ENCODE data around the gene SORCS2. TPM values are rescaled to one million over a fixed set of nuclear protein-coding genes. Genes with fewer than 3 reads are reported as not detected.

Gene SORCS2
- total RNA-seq, 3 donors from 2014 or later: 0.66 to 1.3 (median 0.80) TPM

GRCh38 chr4:7771056-7771455 is 578.7 kb downstream of the SORCS2 start:
- TF ChIP-seq POLR2A (IDR thresholded peaks at IDR 0.05) (no peak), CTCF (IDR thresholded peaks at IDR 0.05) (no peak), POLR2AphosphoS5 (IDR thresholded peaks at IDR 0.05) (no peak)
- no peaks in the 10 kb centered on the region for H3K36me3 ChIP-seq
- no peak overlapping the region for H3K27ac ChIP-seq
- intact Hi-C loops (cut with DNase I; ENCODE audit: low total_unique reads): no loop called here
- no peaks in the 10 kb centered on the region for H3K9me3 ChIP-seq
- no peaks in the 10 kb centered on the region for H3K4me1 ChIP-seq
- DNase-seq (ENCODE audit: low spot score in 2 of 2): no peak
- H3K27me3 ChIP-seq: no peaks in the 10 kb centered on the region
- H3K4me3 ChIP-seq: no peak overlapping the region

GRCh38 chr4:7771541-7772507 is 579.5 kb downstream of the SORCS2 start:
- Histone ChIP-seq H3K36me3 (no peaks in the 10 kb centered on the region), H3K4me3 (no peak overlapping the region), H3K27ac (no peak overlapping the region), H3K27me3 (no peaks in the 10 kb centered on the region), H3K9me3 (no peaks in the 10 kb centered on the region), H3K4me1 (no peaks in the 10 kb centered on the region)
- peak in 1 of 2 donors; percentile 49 for DNase-seq (ENCODE audit: low spot score in 2 of 2)
- TF ChIP-seq CTCF (IDR thresholded peaks at IDR 0.05) (no peak), POLR2A (IDR thresholded peaks at IDR 0.05) (no peak), POLR2AphosphoS5 (IDR thresholded peaks at IDR 0.05) (no peak)
- intact Hi-C loops (cut with DNase I; ENCODE audit: low total_unique reads): no loop called here

- TF ChIP-seq POLR2AphosphoS5 (IDR thresholded peaks at IDR 0.05) (no peak), CTCF (IDR thresholded peaks at IDR 0.05) (no peak), POLR2A (IDR thresholded peaks at IDR 0.05) (no peak)
Measured at GRCh38 chr4:7772711-7773385, 580.5 kb downstream of the SORCS2 start.

GRCh38 chr4:7773401-7774180 is 581.3 kb downstream of the SORCS2 start:
- H3K9me3 ChIP-seq: no peaks in the 10 kb centered on the region
- H3K27ac ChIP-seq: no peak overlapping the region
- H3K36me3 ChIP-seq: no peaks in the 10 kb centered on the region
- intact Hi-C loops (cut with DNase I; ENCODE audit: low total_unique reads): no loop called here
- H3K4me3 ChIP-seq: no peak overlapping the region
- H3K4me1 ChIP-seq: no peaks in the 10 kb centered on the region
- DNase-seq (ENCODE audit: low spot score in 2 of 2): peak in 1 of 2 donors; percentile 44
- TF ChIP-seq POLR2AphosphoS5 (IDR thresholded peaks at IDR 0.05) (no peak), CTCF (IDR thresholded peaks at IDR 0.05) (no peak), POLR2A (IDR thresholded peaks at IDR 0.05) (no peak)
- no peaks in the 10 kb centered on the region for H3K27me3 ChIP-seq

More at GRCh38 chr4:7772711-7773385, 580.5 kb downstream of the SORCS2 start:
- H3K4me1 ChIP-seq: no peaks in the 10 kb centered on the region
- peak in 1 of 2 donors; percentile 51 for DNase-seq (ENCODE audit: low spot score in 2 of 2)
- intact Hi-C loops (cut with DNase I; ENCODE audit: low total_unique reads): no loop called here
- H3K27me3 ChIP-seq: no peaks in the 10 kb centered on the region
- no peaks in the 10 kb centered on the region for H3K9me3 ChIP-seq
- H3K4me3 ChIP-seq: peak overlapping the region in 1 of 3 donors; percentile 15
- no peaks in the 10 kb centered on the region for H3K36me3 ChIP-seq
- no peak overlapping the region for H3K27ac ChIP-seq

All from breast epithelium (tissue), 4 donors.